GM12892 (cell line): ENCODE measurements around the gene KCNQ5.

ENCODE experiments used
- POLR2A ChIP-seq: IDR thresholded peaks from 2 replicates; pipeline ENCODE4 v1.6.1; 2011; ENCODE audit warnings: low read depth, low read length, control low read depth
- POLR2AphosphoS5 ChIP-seq: IDR thresholded peaks from 2 replicates; pipeline ENCODE4 v1.6.1; 2011; ENCODE audit warnings: low read depth, low read length, control low read depth
- TAF1 ChIP-seq: IDR thresholded peaks from 2 replicates; pipeline ENCODE4 v1.6.1; 2011; ENCODE audit warnings: low read depth, mild to moderate bottlenecking, control low read depth, low read length, borderline replicate concordance

DNA sequence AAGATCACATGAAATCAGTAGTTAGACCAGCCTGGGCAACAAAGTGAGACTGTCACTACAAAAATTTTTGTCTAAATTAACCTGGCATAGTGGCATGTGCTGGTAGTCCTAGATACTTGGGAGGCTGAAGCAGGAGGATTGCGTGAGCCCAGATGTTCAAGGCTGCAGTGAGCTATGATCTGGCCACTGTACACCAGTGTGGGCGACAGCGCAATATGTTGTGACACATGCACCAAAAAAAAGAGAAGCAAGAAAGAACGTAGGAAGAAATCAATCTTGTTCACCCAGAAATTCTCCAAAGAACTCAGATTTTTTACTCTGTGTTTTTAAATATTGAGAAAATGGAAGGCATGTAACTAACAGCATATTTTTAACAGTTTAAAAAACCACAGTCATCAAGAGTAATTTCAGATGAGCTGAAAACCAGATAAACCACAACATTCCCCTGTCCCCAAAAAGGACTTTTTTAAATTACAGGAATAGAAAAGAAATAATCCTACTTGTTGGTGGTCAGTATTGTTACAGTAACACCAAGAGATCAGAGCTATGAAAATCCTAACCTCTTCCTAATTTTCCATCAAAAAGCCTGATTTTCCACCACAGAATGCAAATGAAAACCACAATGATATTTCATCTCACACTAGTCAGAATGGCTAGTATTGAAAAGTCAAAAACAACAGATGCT is 363.3 kb downstream of the KCNQ5 start:
- TF ChIP-seq POLR2A, result no peak
- no peak for TF ChIP-seq TAF1
- TF ChIP-seq POLR2AphosphoS5, result no peak
